ENCODE measurements around the gene RTEL1. TPM values are rescaled to one million over a fixed set of nuclear protein-coding genes. Genes with fewer than 3 reads are reported as not detected.

Gene RTEL1
- total RNA-seq, 6 experiments from 2014 or later = 9.6 to 16.3 (median 12.4) TPM

DNA sequence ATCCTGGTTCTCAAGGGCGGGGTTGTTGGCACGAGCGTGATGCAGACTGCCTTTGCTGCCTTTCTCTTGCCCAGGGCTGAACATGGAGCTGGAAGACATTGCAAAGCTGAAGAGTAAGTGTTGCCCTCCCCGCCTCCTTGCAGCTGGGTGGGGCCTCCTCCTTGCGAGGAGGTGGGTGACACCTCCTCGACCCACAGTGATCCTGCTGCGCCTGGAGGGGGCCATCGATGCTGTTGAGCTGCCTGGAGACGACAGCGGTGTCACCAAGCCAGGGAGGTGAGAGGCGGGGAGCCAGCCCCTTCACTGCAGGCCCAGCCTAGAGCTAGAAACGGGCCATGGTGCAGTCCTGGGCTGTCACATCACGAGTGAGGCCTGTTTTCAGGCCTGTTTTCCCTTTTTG, 20.0 kb downstream of the RTEL1 start:
- no peak for DNase-seq
- H3K9me3 ChIP-seq = no peaks in the 10 kb centered on the region
- intact Hi-C loops (cut with DNase I) = no loop called here
- TF ChIP-seq, protein P1, sequence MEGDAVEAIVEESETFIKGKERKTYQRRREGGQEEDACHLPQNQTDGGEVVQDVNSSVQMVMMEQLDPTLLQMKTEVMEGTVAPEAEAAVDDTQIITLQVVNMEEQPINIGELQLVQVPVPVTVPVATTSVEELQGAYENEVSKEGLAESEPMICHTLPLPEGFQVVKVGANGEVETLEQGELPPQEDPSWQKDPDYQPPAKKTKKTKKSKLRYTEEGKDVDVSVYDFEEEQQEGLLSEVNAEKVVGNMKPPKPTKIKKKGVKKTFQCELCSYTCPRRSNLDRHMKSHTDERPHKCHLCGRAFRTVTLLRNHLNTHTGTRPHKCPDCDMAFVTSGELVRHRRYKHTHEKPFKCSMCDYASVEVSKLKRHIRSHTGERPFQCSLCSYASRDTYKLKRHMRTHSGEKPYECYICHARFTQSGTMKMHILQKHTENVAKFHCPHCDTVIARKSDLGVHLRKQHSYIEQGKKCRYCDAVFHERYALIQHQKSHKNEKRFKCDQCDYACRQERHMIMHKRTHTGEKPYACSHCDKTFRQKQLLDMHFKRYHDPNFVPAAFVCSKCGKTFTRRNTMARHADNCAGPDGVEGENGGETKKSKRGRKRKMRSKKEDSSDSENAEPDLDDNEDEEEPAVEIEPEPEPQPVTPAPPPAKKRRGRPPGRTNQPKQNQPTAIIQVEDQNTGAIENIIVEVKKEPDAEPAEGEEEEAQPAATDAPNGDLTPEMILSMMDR (IDR thresholded peaks at IDR 0.05) = no peak
- no peak for TF ChIP-seq POLR2A (IDR thresholded peaks at IDR 0.05)
- H3K36me3 ChIP-seq = peaks cover 0 to 6% (median 0%) of the 10 kb centered on the region in 4 donors
- ATAC-seq = no peak
- no peak overlapping the region for H3K27ac ChIP-seq
- 89% methylated on average over 3 of the region's 13 CpGs for WGBS (ENCODE audit: insufficient coverage, low coverage, low lambda C conversion rate, missing lambda C conversion rate)
- H3K4me1 ChIP-seq = no peaks in the 10 kb centered on the region
- H3K27me3 ChIP-seq = no peaks in the 10 kb centered on the region
- no peak overlapping the region for H3K4me3 ChIP-seq

- no peak overlapping the region for H3K27ac ChIP-seq
- DNase-seq = no peak
Observed at GRCh38 chr20:63678667-63679465, 20.8 kb downstream of the RTEL1 start.

GRCh38 chr20:63679799-63680305, 21.7 kb downstream of the RTEL1 start:
- DNase-seq = no peak
- no peak for ATAC-seq
- intact Hi-C loops (cut with DNase I) = loop anchor here in 1 of 2 donors (5.0 kb wide), 1 partner anchor 403 kb away; no protein-coding TSS in a partner anchor
- Histone ChIP-seq H3K27me3 (no peaks in the 10 kb centered on the region), H3K4me1 (no peaks in the 10 kb centered on the region), H3K36me3 (no peaks in the 10 kb centered on the region), H3K4me3 (no peak overlapping the region), H3K27ac (no peak overlapping the region), H3K9me3 (no peaks in the 10 kb centered on the region)
- TF ChIP-seq, protein P1 (IDR thresholded peaks at IDR 0.05) = no peak
- TF ChIP-seq POLR2A (IDR thresholded peaks at IDR 0.05) = no peak
- WGBS (ENCODE audit: insufficient coverage, low coverage, low lambda C conversion rate, missing lambda C conversion rate) = 100% methylated on average over 5 of the region's 19 CpGs

More at GRCh38 chr20:63678667-63679465, 20.8 kb downstream of the RTEL1 start:
- ATAC-seq = no peak
- WGBS (ENCODE audit: insufficient coverage, low coverage, low lambda C conversion rate, missing lambda C conversion rate) = 70% methylated on average over 4 of the region's 38 CpGs
- H3K9me3 ChIP-seq = no peaks in the 10 kb centered on the region
- H3K4me1 ChIP-seq = no peaks in the 10 kb centered on the region
- intact Hi-C loops (cut with DNase I) = no loop called here
- H3K27me3 ChIP-seq = no peaks in the 10 kb centered on the region
- TF ChIP-seq, protein P1 (IDR thresholded peaks at IDR 0.05) = no peak
- TF ChIP-seq POLR2A (IDR thresholded peaks at IDR 0.05) = no peak
- H3K4me3 ChIP-seq = no peak overlapping the region
- H3K36me3 ChIP-seq = peaks cover 0 to 3% (median 0%) of the 10 kb centered on the region in 4 donors

DNA sequence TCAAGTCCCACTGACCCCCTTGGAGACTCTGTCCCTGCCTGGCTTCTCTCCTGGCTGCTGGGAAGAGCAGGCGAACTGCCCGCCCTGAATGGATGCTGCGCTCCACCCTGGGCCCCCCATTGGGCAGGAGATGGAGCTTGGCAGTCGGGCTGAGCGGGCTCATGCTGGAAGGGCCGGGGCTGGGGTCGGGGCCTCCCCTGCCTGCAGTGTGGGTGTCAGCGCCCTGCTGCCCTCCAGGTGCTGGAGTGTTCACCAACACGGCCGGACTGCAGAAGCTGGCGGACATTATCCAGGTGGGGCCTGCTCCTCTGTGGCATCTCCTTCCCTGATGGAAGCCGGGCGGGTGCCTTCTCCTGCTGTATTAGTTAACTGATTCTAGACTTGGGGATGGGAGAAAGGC, 22.3 kb downstream of the RTEL1 start:
- DNase-seq (no peak), ATAC-seq (no peak)
- WGBS (ENCODE audit: insufficient coverage, low coverage, low lambda C conversion rate, missing lambda C conversion rate) = no CpG with 5 or more reads among the region's 13 CpGs
- Histone ChIP-seq H3K4me3 (no peak overlapping the region), H3K27ac (no peak overlapping the region), H3K4me1 (no peaks in the 10 kb centered on the region), H3K9me3 (no peaks in the 10 kb centered on the region), H3K27me3 (no peaks in the 10 kb centered on the region), H3K36me3 (no peaks in the 10 kb centered on the region)
- TF ChIP-seq, protein P1 (IDR thresholded peaks at IDR 0.05) = no peak
- intact Hi-C loops (cut with DNase I) = loop anchor here in 1 of 2 donors (5.0 kb wide), 1 partner anchor 403 kb away; no protein-coding TSS in a partner anchor

All from right lobe of liver (tissue), 6 donors.